GM12801 (cell line): ENCODE data around the gene PDE9A.

Experiments
- TF ChIP-seq, protein P1 (sequence below): IDR thresholded peaks from one replicate; pipeline ENCODE4 v1.5.1; 2011; ENCODE audit warnings: control low read depth; ENCODE audit not compliant: insufficient read length; ENCODE audit errors: extremely low read depth

PDE9A gene

DNA sequence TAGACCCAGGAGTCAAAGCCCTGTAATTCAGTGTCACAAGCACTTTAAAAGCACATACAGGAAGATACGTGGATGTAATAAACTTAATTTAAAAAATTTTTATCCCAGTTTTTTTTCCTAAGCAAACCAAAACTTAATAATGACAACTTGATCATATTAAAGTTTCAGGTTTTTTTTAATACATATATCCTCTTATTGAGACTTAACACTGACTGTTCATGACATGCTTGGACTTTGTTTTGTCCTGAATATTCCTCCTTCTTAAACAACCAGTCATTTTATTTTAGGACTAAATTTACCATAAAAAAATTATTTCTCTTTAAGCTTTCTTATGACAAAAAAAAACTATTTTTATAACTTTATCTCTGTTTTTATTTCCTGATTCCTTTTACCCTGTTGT lies 161.8 kb downstream of the PDE9A start:
- TF ChIP-seq, protein P1, sequence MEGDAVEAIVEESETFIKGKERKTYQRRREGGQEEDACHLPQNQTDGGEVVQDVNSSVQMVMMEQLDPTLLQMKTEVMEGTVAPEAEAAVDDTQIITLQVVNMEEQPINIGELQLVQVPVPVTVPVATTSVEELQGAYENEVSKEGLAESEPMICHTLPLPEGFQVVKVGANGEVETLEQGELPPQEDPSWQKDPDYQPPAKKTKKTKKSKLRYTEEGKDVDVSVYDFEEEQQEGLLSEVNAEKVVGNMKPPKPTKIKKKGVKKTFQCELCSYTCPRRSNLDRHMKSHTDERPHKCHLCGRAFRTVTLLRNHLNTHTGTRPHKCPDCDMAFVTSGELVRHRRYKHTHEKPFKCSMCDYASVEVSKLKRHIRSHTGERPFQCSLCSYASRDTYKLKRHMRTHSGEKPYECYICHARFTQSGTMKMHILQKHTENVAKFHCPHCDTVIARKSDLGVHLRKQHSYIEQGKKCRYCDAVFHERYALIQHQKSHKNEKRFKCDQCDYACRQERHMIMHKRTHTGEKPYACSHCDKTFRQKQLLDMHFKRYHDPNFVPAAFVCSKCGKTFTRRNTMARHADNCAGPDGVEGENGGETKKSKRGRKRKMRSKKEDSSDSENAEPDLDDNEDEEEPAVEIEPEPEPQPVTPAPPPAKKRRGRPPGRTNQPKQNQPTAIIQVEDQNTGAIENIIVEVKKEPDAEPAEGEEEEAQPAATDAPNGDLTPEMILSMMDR: no peak

DNA sequence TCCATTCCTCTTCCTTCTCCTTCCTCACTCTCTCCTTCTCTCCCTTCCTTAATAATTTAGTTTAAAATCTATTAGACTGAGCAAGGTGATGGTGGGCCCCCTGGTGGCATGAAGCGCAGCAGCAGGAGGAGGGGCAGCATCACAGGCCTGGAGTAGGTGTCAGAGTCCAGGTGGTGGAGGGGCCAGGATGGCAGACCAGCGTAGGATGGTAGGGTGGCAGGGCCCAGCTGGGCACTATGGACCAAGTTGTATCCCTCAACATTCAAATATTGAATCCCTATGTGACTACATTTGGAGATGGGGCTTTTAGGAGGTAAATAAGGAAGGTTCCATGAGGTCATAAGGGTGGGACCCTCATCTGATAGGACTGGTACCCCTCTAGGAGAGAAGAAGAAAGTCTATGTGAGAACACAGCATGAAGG lies 164.9 kb downstream of the PDE9A start:
- TF ChIP-seq, protein P1: no peak

DNA sequence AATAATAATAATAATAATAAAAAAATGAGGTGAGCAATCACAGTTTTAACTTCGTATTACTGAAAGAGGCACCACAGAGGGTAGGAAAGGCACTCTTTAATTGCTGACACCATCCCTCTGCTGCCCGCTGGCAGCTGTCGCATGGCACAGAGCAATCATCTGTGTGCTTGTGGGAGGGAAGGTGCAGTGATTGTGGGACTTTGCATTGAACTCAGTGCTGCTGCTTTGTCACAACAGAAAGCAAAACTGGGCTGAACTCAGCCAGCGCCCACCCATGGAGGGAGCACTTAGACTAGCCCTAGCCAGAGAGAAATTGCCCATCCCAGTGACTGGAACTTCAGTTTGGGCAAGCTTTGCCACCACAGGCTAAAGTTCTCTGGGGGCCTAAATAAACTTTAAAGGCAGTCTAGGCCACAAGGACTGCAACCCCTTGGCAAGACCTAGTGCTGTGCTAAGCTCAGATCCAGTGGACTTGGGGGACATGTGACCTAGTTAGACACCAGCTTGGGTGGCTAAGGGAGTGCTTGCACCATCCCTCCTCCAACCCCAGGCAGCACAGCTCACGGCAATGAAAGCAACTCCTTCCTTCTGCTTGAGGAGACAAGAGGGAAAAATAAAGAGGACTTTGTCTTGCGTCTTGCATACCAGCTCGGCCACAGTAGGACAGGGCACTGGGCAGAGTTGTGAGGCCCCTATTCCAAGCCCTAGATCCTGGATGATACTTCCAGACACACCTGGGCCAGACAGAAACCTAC lies 166.6 kb downstream of the PDE9A start:
- TF ChIP-seq, protein P1: no peak

DNA sequence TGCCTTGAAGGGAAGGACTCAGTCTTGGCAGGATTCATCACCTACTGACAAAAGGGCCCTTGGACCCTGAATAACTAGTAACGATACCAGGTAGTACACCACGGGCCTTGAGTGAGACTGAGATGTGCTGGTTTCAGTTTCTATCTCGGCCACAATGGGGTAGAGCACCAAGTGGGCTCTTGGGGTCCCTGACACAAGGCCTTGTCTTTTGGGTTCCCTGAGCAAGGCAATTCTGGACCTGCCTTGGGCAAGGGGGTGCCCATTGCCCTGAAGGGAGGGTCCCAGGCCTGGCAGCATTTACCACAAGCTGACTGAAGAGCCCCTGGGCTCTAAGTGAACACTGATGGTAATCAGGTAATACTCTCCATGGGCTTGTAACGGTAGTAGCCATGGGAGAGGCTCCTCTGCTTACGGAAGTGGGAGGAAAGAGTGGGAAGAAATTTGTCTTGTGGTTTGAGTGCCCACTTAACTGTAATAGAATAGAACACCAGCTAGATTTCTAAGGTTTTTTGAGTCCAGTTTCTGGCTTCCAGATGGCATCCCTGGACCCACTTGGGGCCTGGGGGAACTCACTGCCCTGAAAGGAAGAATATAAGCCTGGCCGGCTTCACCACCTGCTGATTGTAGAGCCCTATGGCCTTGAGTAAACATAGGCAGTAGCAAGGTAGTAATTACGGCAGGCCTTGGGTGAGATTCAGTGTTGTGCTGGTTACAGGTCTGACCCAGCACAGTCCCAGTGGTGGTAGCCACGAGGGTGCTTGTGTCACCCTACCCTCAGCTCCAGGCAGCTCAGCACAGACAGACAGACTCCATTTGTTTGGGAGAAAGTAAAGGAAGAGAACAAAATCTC lies 167.4 kb downstream of the PDE9A start:
- TF ChIP-seq, protein P1: no peak
